K562 (cell line): Measurements from ENCODE around the gene ELOF1. TPM values are rescaled to one million over a fixed set of nuclear protein-coding genes. Genes with fewer than 3 reads are reported as not detected.
A peak's percentile ranks its signal among the peaks of the same experiment; 100 is the strongest.

Experiments
- DPF2 ChIP-seq: fragments of 450-650 bp; IDR thresholded peaks from 2 replicates; pipeline ENCODE4 v1.6.1; 2016
- GTF2E2 ChIP-seq: fragments of 200-800 bp; sonication (Bioruptor generic); IDR thresholded peaks from 2 replicates; pipeline ENCODE4 v1.6.1; 2016; ENCODE audit warnings: missing genetic modification characterization, missing compliant biosample characterization
- NBN ChIP-seq: fragments of 450-650 bp; IDR thresholded peaks from 2 replicates; pipeline ENCODE4 v1.6.1; 2016; ENCODE audit warnings: low read depth, mild to moderate bottlenecking
- PHF20 ChIP-seq: fragments of 450-650 bp; IDR thresholded peaks from 2 replicates; pipeline ENCODE4 v1.6.1; 2018; ENCODE audit not compliant: partially characterized antibody
- RBM34 ChIP-seq: fragments of 200-400 bp; formaldehyde crosslinking; IDR thresholded peaks from 2 replicates; pipeline ENCODE4 v1.6.1; 2018; ENCODE audit warnings: low read length, borderline replicate concordance; ENCODE audit not compliant: insufficient read depth
- ZNF197 ChIP-seq: fragments of 200-800 bp; sonication (Bioruptor generic); IDR thresholded peaks from 2 replicates; pipeline ENCODE4 v1.6.1; 2016; ENCODE audit warnings: low read depth, missing genetic modification characterization, missing compliant biosample characterization
- polyA plus RNA-seq, 8 experiments: library from polyadenylated mRNA; depleted of rRNA in 4 of 8; stranded (reverse) in 5 of 8; unstranded in 3 of 8; fragments of >200 nt; fragmentation: Nextera tagmentation in 2 of 8; fragmentation: Illumina TruSeq in 1 of 8; extraction: Ambion mirVana in 2 of 8; extraction: Trizol in 1 of 8; gene quantifications; 2 replicates each; pipeline versions ENCODE4 v1.2.1 to v1.2.3, GENCODE V29; 2011 to 2014; ENCODE audit warnings: inconsistent platforms in 1 of 8, missing spikeins in 1 of 8
- total RNA-seq, 7 experiments: library from RNA; depleted of rRNA in 6 of 7; stranded (reverse); fragments of >200 nt in 6 of 7; fragmentation: Illumina TruSeq in 2 of 7; extraction: Trizol in 2 of 7; gene quantifications; 2 replicates each; pipeline versions ENCODE4 v1.2.1 to v1.2.3, GENCODE V29; 2011 to 2021; ENCODE audit warnings: low replicate concordance in 1 of 7
- TF ChIP-seq, protein P1 (sequence below): fragments of 450-650 bp; IDR thresholded peaks from 2 replicates; pipeline ENCODE4 v1.6.1; 2016; ENCODE audit warnings: mild to moderate bottlenecking, moderate library complexity
- TF ChIP-seq, protein P2 (sequence below): sonication (generic); formaldehyde crosslinking; IDR thresholded peaks from 2 replicates; pipeline ENCODE4 v1.4.0; 2020; ENCODE audit warnings: mild to moderate bottlenecking, missing genetic modification reagents
- TF ChIP-seq, protein P3 (sequence below), 3 experiments: fragments of 200-800 bp in 1 of 3; sonication (Bioruptor generic) in 1 of 3; sonication (generic) in 1 of 3; formaldehyde crosslinking in 1 of 3; IDR thresholded peaks; 2 replicates each; pipeline versions ENCODE4 v1.6.1 to v1.8.0; 2016 to 2022; ENCODE audit warnings: mild to moderate bottlenecking in 2 of 3, missing compliant biosample characterization in 2 of 3, missing genetic modification characterization in 2 of 3, missing genetic modification reagents in 1 of 3
- TF ChIP-seq, protein P4 (sequence below): fragments of 450-650 bp; formaldehyde crosslinking; IDR thresholded peaks from 2 replicates; pipeline ENCODE4 v1.4.0; 2020; ENCODE audit warnings: mild to moderate bottlenecking

The ELOF1 gene
- total and polyA plus RNA-seq, 9 of the 15 experiments (the other 6 are each of a cell fraction or from before 2014, with no cell fraction given) = 16.7 to 147 (median 74.2) TPM

DNA sequence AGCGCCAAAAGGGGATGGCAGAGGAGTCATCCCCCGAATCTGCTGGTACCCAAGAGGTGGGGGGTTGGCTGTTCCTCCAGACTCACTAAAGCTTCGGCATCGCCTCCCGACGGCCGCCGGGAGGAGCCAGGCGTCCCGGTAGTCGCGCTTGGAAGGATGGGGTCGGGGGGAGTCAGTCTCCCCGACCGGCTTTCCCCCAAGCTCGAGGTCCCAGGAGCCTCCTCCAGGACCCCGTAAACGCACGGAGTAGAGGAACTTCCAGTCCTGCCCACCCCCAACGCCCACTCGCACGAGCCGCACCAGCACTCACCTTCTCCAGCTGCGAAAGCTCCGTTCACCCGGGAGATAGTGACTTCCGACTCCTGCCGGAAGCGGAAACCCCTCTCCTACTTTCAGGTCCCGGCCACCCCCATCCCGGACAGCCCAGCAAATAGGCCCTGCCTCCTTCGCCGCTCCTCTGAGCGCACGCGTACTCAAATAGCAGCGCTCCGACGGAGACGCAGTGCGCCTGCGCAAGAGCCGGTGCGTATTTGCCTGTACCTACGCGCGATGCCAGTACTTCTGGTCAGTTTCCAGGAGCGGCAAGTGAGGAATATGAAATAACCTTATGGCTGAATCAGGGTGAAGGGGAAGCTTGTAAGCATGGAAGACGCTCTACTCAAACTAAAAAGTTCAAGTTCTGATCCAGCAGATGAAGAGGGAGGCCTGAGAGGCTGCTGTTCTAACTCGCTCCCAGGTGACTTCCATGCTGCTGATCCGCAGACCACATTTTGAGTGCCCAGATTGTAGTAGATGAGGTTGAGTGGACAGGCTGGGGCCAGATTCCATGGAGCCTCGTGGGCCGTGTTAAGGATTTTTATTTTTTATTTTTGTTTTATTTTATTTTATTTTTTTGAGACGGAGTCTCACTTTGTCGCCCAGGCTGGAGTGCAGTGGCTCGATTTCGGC, at the start of gene ELOF1 (continued):
- TF ChIP-seq, protein P1, sequence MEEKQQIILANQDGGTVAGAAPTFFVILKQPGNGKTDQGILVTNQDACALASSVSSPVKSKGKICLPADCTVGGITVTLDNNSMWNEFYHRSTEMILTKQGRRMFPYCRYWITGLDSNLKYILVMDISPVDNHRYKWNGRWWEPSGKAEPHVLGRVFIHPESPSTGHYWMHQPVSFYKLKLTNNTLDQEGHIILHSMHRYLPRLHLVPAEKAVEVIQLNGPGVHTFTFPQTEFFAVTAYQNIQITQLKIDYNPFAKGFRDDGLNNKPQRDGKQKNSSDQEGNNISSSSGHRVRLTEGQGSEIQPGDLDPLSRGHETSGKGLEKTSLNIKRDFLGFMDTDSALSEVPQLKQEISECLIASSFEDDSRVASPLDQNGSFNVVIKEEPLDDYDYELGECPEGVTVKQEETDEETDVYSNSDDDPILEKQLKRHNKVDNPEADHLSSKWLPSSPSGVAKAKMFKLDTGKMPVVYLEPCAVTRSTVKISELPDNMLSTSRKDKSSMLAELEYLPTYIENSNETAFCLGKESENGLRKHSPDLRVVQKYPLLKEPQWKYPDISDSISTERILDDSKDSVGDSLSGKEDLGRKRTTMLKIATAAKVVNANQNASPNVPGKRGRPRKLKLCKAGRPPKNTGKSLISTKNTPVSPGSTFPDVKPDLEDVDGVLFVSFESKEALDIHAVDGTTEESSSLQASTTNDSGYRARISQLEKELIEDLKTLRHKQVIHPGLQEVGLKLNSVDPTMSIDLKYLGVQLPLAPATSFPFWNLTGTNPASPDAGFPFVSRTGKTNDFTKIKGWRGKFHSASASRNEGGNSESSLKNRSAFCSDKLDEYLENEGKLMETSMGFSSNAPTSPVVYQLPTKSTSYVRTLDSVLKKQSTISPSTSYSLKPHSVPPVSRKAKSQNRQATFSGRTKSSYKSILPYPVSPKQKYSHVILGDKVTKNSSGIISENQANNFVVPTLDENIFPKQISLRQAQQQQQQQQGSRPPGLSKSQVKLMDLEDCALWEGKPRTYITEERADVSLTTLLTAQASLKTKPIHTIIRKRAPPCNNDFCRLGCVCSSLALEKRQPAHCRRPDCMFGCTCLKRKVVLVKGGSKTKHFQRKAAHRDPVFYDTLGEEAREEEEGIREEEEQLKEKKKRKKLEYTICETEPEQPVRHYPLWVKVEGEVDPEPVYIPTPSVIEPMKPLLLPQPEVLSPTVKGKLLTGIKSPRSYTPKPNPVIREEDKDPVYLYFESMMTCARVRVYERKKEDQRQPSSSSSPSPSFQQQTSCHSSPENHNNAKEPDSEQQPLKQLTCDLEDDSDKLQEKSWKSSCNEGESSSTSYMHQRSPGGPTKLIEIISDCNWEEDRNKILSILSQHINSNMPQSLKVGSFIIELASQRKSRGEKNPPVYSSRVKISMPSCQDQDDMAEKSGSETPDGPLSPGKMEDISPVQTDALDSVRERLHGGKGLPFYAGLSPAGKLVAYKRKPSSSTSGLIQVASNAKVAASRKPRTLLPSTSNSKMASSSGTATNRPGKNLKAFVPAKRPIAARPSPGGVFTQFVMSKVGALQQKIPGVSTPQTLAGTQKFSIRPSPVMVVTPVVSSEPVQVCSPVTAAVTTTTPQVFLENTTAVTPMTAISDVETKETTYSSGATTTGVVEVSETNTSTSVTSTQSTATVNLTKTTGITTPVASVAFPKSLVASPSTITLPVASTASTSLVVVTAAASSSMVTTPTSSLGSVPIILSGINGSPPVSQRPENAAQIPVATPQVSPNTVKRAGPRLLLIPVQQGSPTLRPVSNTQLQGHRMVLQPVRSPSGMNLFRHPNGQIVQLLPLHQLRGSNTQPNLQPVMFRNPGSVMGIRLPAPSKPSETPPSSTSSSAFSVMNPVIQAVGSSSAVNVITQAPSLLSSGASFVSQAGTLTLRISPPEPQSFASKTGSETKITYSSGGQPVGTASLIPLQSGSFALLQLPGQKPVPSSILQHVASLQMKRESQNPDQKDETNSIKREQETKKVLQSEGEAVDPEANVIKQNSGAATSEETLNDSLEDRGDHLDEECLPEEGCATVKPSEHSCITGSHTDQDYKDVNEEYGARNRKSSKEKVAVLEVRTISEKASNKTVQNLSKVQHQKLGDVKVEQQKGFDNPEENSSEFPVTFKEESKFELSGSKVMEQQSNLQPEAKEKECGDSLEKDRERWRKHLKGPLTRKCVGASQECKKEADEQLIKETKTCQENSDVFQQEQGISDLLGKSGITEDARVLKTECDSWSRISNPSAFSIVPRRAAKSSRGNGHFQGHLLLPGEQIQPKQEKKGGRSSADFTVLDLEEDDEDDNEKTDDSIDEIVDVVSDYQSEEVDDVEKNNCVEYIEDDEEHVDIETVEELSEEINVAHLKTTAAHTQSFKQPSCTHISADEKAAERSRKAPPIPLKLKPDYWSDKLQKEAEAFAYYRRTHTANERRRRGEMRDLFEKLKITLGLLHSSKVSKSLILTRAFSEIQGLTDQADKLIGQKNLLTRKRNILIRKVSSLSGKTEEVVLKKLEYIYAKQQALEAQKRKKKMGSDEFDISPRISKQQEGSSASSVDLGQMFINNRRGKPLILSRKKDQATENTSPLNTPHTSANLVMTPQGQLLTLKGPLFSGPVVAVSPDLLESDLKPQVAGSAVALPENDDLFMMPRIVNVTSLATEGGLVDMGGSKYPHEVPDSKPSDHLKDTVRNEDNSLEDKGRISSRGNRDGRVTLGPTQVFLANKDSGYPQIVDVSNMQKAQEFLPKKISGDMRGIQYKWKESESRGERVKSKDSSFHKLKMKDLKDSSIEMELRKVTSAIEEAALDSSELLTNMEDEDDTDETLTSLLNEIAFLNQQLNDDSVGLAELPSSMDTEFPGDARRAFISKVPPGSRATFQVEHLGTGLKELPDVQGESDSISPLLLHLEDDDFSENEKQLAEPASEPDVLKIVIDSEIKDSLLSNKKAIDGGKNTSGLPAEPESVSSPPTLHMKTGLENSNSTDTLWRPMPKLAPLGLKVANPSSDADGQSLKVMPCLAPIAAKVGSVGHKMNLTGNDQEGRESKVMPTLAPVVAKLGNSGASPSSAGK = no peak; the same call in 1 of the 2 replicates
- TF ChIP-seq RBM34 = no peak
- TF ChIP-seq DPF2 = no peak
- 0 out of 2 replicates have a peak, but pooled peaks have one; percentile 31 for TF ChIP-seq GTF2E2
- no peak for TF ChIP-seq ZNF197 (CRISPR knock-in tag)
- peak; percentile 65 for TF ChIP-seq PHF20
- TF ChIP-seq, protein P2, sequence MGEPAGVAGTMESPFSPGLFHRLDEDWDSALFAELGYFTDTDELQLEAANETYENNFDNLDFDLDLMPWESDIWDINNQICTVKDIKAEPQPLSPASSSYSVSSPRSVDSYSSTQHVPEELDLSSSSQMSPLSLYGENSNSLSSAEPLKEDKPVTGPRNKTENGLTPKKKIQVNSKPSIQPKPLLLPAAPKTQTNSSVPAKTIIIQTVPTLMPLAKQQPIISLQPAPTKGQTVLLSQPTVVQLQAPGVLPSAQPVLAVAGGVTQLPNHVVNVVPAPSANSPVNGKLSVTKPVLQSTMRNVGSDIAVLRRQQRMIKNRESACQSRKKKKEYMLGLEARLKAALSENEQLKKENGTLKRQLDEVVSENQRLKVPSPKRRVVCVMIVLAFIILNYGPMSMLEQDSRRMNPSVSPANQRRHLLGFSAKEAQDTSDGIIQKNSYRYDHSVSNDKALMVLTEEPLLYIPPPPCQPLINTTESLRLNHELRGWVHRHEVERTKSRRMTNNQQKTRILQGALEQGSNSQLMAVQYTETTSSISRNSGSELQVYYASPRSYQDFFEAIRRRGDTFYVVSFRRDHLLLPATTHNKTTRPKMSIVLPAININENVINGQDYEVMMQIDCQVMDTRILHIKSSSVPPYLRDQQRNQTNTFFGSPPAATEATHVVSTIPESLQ = no peak
- TF ChIP-seq NBN = peak; percentile 14; the same call in 1 of the 2 replicates
- TF ChIP-seq, protein P3, sequence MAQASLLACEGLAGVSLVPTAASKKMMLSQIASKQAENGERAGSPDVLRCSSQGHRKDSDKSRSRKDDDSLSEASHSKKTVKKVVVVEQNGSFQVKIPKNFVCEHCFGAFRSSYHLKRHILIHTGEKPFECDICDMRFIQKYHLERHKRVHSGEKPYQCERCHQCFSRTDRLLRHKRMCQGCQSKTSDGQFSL (CRISPR knock-in tag; IDR thresholded peaks at IDR 0.05) = no peak
- TF ChIP-seq, protein P3 (tag; IDR thresholded peaks at IDR 0.05) = no peak; a peak in 1 of 4 replicates
- TF ChIP-seq, protein P4, sequence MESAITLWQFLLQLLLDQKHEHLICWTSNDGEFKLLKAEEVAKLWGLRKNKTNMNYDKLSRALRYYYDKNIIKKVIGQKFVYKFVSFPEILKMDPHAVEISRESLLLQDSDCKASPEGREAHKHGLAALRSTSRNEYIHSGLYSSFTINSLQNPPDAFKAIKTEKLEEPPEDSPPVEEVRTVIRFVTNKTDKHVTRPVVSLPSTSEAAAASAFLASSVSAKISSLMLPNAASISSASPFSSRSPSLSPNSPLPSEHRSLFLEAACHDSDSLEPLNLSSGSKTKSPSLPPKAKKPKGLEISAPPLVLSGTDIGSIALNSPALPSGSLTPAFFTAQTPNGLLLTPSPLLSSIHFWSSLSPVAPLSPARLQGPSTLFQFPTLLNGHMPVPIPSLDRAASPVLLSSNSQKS = no peak
